ENCODE measurements around the gene CDKN1B.
A peak's percentile ranks its signal among the peaks of the same experiment; 100 is the strongest.

DNA sequence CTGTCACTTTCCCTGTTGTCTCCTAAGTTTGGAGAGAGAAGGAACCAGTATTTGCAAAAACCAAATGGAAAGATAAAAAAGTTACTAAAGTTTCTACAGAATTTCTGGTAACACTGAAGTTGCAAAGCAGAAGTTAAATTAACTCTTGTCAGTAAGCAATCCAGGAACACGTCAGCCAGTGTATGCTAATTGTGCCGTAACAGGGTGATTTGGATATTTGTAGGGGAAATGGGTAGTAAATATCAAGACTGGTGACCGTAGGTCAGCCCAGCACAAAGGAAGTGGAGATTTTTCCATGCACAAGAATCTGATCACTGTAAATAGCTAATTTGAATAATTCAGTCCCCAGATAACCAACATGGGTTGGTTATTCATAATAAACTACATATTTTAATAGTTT is 2.3 kb downstream of the CDKN1B start:
- TF ChIP-seq CTCF (IDR thresholded peaks at IDR 0.05) (no peak), POLR2A (IDR thresholded peaks at IDR 0.05) (no peak), POLR2AphosphoS5 (IDR thresholded peaks at IDR 0.05) (peak; percentile 36)
